Activated T-helper 9 cell treated with anti-CD3 and anti-CD28 coated beads, Interleukin-2, amount 50 U/mL, for 16 hours (primary cell): ENCODE data around the gene RAI1.

Source experiments
- DNase-seq: peaks from one replicate; pipeline ENCODE4 v3.0.0-alpha.2; 2020; ENCODE audit warnings: low read depth

Gene RAI1

DNA sequence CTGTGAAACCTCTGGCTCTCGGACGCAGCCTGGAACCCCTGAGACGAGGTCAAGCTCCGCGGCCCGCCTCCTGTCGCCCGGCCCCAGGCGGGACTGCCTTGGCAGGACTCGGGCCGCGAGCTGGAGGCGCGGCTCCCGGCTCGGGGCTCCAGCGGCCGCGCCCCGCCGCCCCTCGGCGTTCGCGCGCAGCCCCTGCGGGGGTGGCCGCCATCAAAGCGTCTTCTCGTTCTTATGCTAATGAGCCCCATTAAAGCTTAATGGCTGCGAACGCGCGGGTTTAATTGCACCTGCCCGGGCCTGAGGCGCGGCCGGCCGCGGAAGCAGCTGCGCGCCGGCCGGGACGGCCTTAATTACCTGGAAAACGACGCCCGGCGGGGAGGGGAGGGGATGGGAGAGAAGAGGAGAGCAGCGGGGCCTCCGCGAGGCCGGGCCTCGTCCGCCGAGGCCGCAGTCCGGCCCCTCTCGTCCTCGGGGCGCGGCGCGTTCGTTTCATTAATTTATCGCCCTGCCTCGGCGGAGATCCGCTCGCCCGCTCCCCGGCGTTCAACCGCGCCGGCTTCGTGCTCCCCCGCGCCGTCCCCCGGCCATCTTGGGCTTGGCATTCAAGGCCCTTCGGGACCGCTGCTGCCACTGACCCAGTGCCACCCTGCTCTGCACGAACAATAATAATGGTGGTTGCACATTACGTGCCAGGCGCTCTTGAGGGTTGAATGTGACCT lies 19.2 kb downstream of the RAI1 start:
- DNase-seq, result no peak

DNA sequence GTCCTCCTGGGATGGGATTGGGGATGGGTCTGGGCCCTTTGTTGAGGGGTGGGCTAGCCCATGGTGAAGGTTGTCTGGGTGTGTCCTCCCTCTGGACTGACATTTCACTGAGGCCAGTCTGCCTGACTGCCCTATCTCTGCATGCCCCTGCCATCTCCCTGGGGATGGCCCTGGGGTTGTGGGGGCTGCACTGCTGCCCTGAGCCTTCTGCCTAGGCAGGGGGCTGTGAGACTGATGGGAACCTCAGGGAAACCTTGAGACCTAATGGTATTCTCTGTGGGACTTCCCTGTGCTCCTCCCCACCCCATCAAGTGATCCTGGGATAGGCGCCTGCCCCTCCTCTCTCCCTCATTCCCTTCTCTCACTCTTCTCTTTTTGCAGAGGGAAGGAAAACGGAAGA lies 19.9 kb downstream of the RAI1 start:
- no peak for DNase-seq

DNA sequence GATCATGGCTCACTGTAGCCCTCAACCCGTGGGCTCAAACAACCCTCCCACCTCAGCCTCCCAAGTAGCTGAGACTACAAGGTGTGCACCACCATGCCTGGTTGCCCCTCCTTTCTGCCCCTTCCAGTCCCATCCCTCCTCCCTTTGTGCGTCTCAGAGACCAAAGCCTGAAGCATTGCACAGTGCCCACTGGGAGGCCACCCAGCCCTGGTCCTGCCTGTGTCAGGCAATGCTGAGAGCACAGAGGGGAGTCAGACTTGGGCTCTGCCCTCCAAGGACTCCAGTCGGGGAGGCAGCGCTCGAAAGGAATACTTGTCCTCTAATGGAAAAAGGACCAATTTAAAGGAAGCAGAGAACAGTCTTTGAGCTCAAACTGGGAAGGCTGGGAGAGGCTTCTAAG lies 20.4 kb downstream of the RAI1 start:
- DNase-seq, result no peak

DNA sequence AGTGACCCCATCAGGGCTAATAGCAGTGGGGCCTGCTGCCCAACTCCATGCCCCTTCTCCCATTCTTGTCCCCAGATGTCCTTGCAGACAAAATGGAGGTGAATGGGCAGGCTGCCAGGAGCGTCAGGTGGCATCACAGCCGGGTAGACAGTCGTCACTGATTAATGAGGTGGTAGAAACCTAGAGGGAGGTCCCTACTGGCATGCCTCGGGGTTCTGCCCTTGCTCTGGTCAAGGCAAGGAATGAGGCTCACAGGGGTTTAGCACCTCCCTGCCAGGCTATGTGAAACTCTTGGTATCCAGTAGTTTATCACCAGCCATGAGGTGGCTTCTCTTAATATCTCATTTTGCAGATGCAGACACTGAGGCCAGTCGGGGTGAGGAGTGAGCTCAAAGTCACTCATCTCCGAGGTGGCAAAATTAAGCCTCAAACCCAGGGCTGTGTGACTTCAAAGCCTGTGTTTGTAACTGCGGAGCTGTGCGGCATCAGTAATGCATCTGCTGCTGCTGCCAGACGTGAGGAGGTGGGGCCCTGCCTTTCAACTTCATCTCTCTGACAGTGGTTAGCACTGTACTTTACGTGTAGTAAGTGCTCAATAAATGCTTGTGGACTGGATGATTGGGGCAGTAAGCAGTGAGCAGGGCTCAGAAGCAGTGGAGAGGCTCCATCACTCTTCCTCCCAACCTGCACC lies 21.3 kb downstream of the RAI1 start:
- no peak for DNase-seq

DNA sequence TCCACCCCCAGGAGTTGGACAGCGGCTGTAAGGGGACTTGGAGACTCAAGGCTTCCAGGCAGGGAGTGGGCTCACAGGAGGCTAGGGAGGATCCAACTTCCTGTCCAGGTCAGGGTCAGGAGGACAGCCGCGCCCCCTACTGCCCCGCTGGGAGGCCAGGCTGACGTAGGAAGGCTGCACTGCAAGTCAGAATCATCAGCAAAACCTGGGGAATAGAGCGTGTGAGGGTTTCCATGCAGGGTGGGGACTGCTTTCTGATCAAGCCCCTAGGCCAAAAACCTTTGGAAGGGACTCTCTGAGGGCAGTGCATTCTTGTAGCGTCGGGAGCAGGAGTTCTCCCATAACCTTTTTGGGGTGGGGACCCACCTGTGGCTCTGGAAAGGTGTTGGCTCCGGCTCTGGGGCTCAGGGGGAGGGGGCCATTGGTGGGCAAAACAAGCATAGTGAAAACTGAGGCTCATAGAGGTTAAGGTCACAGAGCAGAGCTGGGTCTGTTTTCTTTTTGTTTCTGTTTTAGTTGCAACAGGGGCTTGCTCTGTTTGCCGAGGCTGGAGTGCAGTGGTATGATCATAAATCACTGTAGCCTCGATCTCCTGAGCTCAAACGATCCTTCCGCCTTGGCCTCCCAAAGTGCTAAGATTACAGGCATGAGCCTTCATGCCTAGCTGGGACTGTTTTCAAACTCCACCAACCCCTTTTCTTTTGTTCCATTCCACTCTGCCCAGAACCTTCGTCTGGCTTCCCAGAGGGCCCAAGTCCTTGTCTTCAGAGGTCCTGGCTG lies 22.1 kb downstream of the RAI1 start:
- no peak for DNase-seq

DNA sequence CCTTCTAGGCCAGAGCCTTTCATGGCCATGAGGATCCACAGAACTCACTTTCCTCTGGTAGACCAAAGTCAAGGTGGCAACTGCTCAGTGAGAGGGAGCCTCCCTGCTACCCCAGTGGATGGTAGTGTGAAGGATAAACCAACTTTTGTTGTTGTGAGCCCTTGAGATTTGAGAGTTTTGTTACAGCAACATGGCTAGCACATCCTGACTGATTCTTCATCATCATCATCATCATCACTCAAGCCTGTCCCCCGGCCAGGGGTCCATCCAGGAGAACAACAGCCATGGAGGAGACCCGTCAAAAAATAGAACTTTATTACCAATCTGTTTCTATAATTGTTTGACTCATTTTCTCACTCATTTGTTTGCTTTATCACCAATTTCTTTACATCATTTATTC lies 23.7 kb downstream of the RAI1 start:
- DNase-seq, result no peak

DNA sequence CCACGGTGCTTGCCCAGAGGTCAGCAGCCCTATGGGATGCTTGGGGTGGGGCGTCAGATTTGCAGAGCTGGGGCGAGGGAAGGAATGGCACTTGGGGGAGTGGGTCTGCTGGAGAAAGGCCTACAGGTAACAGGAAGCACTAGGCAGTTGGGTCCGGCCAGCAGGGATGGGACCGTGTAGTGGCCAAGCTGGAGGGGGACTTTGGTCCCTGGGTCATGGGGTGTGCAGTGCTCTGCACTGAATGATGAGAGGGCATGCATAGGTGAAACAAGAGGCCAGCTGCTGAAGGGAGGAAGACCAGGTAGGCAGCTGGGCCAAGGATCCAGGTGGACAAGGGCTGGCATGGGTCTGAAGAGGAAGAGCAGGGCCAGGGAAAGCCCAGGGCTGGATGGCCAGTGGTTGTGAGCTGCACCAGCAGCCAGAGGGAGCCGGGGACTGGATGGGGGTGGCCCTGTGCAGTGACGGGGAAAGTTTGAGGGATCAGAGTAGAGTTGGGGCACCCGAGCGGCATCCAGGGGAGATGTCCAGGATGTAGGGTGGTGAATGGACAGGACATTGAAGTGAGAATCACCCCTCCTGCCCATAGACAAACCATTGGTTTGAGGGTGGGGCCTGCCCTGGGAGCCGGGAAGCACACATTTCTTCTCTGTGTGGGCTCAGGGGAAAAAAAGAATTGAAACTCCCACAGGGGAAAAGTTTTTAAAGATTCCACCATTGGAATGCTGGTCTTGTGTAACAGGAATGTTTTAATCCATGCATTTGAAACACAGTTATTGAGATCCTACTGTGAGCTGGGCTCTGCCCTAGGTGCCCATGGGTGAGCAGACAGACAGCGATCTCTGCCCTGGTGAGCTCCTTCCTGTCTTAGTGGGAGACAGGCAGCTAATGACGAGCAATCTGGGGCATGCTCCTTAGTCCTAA lies 25.1 kb downstream of the RAI1 start:
- no peak for DNase-seq

DNA sequence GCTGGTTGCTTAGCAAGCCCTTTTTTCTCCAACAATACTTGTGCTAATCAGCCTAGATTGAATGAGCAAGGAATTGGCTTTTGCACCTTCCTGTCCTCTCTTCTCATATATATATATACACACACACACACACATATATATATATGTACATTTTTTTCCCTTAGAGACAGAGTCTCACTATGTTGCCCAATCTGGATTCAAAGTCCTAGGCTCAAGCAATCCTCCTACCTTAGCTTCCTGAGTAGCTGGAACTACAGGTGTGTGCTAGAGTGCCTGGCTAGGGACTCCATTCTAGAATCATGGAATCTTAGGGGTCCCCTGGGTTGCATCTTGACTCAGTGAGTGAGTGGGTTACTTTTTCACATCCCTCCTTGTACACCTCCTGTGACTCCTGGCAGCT lies 27.0 kb downstream of the RAI1 start:
- DNase-seq, result no peak

DNA sequence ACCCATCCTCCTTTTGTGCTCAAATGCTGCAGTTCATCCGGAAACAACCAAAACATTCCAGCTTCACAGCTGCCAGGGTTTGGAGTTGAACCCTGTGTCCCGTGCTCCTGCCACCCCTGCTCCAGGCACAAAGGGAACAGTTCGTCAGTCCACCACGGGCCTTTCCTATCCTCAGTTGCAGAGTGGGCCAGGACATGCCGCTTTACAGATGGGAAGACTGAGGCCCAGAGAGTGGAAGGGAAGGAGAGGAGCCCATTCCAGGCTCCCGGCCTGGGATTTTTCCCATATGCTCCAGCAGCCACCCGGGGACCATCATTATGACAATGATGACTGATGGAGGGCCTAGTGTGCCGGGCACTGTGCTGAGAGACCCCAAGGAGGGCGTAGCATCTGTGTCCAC lies 27.6 kb downstream of the RAI1 start:
- DNase-seq, result no peak

DNA sequence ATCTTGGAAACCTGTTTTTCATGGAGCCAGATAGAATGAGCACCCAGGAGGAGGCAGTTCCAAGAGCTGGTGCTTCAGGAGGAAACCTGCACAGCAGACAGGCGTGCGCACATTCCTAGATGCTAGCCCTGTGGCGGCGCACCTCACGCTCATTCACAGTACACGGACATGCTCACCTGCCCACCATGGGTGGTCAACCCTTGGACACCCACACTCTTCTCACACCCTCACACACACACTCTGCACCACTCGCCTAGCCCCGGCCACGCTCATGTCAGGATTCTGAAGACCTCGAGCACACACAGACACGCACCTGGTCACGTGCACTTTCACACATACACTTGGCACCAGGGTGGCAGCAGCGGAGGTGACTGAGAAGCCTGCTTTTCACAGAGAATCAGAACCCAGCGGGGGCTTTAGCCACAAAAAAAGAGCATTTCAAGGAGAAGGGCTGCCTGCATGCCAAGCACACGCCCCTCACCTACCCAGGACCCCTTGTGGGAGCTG lies 28.6 kb downstream of the RAI1 start:
- no peak for DNase-seq

DNA sequence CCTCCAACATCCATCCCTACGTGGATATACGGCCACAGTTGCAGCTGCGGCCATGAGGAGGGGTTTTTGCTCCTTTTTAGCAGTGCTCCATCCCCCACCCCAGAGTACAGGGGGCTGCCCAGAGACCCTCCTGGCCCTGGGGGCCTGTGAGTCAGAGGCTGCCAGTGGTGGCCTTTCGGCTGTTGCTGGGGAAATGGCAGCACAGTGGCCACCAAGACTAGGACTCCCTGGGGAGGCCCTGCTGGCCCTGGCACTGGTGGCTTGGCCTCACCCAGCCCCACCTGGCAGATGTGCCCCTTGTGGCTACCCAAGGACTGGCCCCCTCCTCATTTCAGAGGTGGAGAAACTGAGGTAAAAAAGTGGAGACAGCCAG lies 29.1 kb downstream of the RAI1 start:
- no peak for DNase-seq

DNA sequence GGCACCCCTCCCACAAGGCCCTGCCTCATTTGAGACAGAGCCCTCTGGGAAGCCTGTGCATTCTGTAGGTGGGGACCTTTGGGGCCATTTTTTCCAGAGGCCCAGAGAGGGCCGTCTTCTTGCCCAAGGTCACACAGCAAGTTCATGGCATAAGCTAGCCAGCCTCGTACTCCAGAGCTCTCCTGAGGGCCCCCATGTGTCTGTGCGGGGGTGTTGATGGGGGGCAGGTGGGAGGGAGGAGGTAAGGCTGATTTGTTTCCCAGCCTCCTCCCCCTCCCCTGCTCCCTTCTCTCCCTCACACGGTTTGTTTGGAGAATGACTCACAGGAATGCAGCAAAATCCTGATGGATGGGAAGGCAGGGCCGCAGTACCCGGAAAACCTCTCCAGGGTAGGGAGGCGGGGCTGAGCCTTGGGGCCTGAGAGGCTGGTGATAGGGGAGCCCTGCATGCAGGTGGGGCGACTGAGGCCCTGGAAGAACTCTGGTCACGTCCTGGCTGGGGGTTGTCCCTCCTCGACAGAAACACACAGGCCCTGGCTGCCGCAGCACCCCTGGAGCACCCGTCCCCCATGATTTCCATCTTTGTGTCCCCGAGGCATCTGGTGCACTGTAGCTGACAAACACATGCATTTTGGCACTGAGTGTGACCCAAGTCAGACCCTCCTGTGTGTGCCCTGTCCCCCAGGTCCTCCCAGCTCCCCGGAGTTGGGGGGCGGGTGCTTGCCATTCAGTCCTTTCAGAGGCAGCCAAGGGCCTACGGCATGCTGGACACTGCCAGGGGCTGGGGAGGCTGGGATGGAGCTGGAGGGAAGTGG lies 29.7 kb downstream of the RAI1 start:
- no peak for DNase-seq

DNA sequence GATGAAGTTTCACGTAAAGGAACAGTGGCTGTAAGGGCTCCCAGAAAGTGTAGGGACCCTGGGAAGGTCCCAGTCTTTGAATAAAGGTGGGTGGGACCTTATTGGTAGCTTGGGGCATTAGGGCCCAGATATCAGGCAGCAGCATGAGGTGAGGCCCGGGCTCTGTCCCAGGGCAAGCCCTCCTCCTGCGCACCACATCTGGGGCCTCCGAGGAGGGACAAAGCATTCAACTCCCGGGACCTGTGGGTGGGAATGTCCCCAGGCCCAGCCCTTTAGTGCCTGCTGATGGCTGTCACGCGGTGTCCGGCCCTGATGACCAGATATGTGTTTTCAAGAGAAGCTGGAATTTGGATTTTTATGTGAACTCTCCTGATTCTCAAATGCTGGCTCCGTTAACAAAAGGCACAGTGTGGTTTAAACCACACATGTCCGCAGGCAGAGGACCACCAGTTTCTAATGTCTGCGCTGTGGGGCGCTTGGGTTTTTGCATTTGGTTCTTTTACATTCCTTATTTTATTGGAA lies 30.4 kb downstream of the RAI1 start:
- no peak for DNase-seq

DNA sequence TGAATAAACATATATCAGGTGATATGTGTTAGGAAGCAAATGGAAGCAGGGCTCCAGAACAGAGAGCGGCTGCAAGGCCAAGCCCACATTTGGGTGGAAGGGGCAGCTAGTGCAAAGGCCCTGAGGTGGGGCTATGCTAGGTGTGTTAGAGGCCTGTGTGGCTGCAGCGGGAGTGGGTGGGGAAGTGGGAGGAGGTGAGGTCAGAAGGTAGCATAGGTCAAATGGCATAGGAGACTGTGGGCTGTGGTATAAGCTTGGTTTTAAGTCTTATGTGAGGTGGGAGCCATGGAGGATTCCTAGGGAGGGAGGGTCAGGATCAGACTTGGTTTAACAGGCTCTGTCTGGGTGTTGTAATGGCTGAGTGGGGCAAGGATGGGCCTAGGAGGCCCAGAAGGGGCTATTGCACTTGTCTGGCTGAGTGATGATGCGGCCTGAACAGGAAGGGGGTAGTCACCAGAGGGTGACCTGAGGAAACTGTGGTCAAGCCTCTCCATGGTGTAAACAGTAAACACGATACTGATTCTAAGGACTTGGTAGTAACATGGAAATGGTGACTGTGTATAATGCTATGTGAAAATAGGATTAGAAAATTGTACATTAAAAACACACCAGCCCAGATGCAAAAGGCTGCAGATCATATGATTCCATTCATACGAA lies 31.1 kb downstream of the RAI1 start:
- no peak for DNase-seq

DNA sequence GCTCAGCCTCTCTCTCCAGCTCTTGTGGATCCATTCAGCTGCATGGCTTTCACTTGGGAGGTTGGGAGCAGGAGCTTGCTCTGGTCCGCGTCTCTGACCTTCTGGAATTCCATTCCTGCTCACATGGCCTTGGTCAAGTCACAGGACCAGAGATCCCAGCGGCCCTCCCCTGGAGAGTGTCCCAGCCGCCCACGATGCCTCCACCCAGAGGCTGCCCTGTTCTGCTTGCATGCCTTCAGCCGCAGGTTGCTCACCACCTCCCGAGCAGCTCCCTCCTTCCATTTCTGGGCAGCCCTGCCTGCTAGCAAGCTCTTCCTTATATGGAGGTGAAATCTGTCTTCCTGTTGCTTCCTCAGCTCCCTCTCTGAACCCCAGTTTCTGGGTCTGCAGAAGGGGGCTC lies 32.6 kb downstream of the RAI1 start:
- DNase-seq, result no peak

DNA sequence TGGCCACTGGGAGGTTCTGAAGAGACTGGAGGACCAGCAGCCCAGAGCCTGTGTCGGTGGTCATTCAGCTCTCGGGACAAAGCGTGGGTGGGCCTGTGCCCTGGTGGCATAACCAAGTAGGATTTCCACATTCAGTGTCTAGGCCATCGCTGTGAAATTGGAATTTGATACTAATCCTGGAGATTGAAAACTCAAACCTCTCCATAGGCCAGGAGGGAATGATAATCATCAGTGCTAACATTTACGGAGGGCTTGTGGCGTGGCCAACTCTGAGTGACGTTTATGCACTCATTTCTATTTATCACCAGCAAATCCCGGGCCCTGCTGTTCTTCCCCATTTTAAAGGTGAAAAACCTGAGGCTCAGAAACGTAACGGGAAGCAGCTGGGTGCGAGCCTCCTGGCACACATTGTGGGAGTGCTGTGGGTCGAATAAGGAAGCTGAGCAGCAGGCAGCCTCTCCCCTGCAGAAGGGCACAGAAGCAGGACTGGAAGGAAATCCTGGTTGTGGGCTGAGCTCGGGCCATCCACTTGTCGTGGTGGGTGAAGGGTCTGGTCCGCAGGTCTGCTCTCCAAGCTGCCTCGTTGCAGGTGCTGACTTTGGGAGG lies 33.1 kb downstream of the RAI1 start:
- no peak for DNase-seq

DNA sequence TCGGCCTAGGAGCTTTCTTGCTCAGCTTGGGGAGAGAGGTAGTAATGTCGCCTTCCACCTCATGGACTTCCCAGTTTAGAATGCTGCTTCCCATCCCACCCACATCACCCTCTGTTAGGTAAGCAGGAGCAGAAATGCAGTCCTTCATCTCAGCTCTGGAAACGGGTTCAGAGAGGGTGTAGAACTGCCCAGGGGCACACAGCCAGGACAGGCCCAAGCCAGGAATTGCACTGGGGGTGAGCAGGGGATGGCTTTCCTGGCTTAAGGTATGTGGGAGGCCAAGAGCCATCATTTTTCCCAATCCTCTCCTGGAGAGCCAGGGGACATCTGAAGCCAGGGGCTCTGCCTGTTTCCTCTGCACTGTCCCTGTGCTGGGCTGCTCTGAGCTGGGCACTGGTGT lies 33.6 kb downstream of the RAI1 start:
- DNase-seq, result no peak

DNA sequence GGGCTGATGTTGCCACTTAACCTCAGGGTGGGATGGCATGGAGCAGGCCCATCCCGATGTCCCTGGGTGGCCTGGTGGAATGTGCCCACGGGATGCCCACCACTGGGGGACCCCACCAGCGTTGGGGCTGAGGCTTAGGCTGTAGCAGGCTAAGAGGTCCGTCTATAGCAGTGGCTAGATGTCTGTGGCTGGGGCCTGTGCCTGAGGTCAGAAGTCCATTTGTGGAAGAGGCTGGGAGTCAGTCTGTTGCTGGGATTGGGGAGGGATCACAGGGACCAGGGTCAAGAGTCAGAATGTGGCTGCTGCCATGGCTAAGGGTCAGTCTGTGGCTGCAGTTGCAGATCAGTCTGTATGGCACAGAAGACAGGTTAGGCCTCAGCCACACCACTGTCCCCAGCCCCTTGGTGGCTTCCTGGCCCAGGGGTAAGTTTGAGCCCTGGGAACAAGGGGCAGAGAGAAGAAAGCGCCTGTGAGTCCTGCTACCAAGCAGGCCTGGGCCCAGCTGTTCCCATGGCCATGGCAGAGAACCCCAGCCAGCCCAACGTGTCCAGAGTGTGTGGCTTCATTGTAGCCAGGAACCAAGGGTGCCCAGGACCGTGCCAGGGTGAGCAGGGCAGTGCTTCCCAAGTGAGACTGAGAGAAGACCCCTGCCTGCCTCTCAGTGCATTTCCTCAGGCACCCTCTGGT lies 35.7 kb downstream of the RAI1 start:
- no peak for DNase-seq

DNA sequence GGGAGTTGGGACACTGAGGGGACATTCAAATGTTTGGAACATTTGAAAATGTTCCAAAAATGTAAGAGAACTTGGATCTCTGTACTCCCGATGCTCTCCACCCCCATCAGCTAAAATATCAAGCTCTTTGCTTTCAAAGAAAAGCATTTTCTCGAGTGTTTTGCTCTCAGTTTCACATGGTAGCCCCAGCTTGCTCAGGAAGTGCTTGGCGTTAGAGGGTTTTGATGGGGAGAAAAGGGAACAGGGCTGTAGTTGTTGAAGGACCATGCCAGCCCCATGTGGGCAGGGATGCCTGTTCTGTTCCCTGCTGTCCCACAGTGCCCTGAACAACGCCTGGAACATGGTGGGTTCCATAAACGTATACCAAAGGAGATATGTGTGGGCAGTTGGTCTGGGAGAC lies 37.0 kb downstream of the RAI1 start:
- DNase-seq, result no peak
